ENCODE measurements around the gene PPP1CB. TPM values are rescaled to one million over a fixed set of nuclear protein-coding genes. Genes with fewer than 3 reads are reported as not detected.
"Not testable (repeated sequence)": the region's sequence is repeated elsewhere in the genome, so short reads cannot be mapped to it uniquely, and the experiment has no call there.

PPP1CB gene
- total RNA-seq, 4 donors from 2014 or later = 139 to 262 (median 176) TPM

- DNase-seq (ENCODE audit: low spot score) (no peak), ATAC-seq (ENCODE audit: low FRiP score) (no peak)
- TF ChIP-seq CTCF (IDR thresholded peaks at IDR 0.05) = no peak
These were observed 17.3 kb downstream of the PPP1CB start for GRCh38 chr2:28768952-28769351.

- ATAC-seq (ENCODE audit: low FRiP score) (no peak), DNase-seq (ENCODE audit: low spot score) (no peak)
- no peak for TF ChIP-seq CTCF (IDR thresholded peaks at IDR 0.05)
These were observed 20.7 kb downstream of the PPP1CB start for GRCh38 chr2:28772351-28772750.

GRCh38 chr2:28776471-28776870 lies 24.8 kb downstream of the PPP1CB start:
- ATAC-seq (ENCODE audit: low FRiP score) (no peak), DNase-seq (ENCODE audit: low spot score) (no peak)
- TF ChIP-seq CTCF (IDR thresholded peaks at IDR 0.05) = no peak

- DNase-seq (ENCODE audit: low spot score) (no peak), ATAC-seq (ENCODE audit: low FRiP score) (no peak)
- no peak for TF ChIP-seq CTCF (IDR thresholded peaks at IDR 0.05)
These were observed 26.8 kb downstream of the PPP1CB start for GRCh38 chr2:28778392-28778791.

GRCh38 chr2:28779001-28779400 lies 27.4 kb downstream of the PPP1CB start:
- ATAC-seq (ENCODE audit: low FRiP score) (no peak), DNase-seq (ENCODE audit: low spot score) (no peak)
- TF ChIP-seq CTCF (IDR thresholded peaks at IDR 0.05) = no peak

- ATAC-seq (ENCODE audit: low FRiP score) (no peak), DNase-seq (ENCODE audit: low spot score) (no peak)
- no peak for TF ChIP-seq CTCF (IDR thresholded peaks at IDR 0.05)
These were observed 28.9 kb downstream of the PPP1CB start for GRCh38 chr2:28780496-28780895.

- DNase-seq (ENCODE audit: low spot score) (no peak), ATAC-seq (ENCODE audit: low FRiP score) (no peak)
- TF ChIP-seq CTCF (IDR thresholded peaks at IDR 0.05) = no peak
These were observed 30.8 kb downstream of the PPP1CB start for GRCh38 chr2:28782423-28782822.

GRCh38 chr2:28784570-28784969 lies 32.9 kb downstream of the PPP1CB start:
- not testable (repeated sequence) for ATAC-seq (ENCODE audit: low FRiP score); DNase-seq (ENCODE audit: low spot score)

All from omental fat pad (tissue), 4 donors.